ENCODE data around the gene ACP1. TPM values are rescaled to one million over a fixed set of nuclear protein-coding genes. Genes with fewer than 3 reads are reported as not detected.

The ACP1 gene
- total and polyA plus RNA-seq, 2 of the 8 experiments (the other 6 are each of a cell fraction or from before 2014, with no cell fraction given): 115 to 155 TPM

DNA sequence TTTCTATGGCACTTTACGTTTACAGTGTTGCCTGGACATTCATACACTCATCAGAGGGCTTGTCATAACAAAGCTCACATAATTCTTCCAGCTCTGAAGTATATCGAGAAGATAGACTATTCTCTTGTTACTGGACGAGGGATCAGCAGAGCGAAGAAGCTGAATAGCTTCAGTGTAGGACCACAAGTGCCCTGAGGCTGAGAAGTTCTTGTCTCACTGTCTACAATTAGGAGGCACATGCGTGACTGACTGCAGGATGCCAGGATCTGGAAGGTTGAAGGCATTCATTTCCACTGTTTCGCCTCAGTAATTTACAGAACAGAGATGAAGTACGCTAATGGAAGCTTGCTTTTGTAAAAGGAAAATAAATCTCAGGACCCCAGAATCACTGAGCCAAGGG is 10.5 kb upstream of the ACP1 start (continued):
- TF ChIP-seq NRF1 (IDR thresholded peaks at IDR 0.05; ENCODE audit: low read depth, low read length) (no peak), SIX5 (IDR thresholded peaks at IDR 0.05; ENCODE audit: low read depth, low read length) (no peak), BACH1 (IDR thresholded peaks at IDR 0.05; ENCODE audit: low read length) (no peak), CHD1 (IDR thresholded peaks at IDR 0.05; ENCODE audit: low read depth, low read length) (no peak)
- TF ChIP-seq, protein P1, sequence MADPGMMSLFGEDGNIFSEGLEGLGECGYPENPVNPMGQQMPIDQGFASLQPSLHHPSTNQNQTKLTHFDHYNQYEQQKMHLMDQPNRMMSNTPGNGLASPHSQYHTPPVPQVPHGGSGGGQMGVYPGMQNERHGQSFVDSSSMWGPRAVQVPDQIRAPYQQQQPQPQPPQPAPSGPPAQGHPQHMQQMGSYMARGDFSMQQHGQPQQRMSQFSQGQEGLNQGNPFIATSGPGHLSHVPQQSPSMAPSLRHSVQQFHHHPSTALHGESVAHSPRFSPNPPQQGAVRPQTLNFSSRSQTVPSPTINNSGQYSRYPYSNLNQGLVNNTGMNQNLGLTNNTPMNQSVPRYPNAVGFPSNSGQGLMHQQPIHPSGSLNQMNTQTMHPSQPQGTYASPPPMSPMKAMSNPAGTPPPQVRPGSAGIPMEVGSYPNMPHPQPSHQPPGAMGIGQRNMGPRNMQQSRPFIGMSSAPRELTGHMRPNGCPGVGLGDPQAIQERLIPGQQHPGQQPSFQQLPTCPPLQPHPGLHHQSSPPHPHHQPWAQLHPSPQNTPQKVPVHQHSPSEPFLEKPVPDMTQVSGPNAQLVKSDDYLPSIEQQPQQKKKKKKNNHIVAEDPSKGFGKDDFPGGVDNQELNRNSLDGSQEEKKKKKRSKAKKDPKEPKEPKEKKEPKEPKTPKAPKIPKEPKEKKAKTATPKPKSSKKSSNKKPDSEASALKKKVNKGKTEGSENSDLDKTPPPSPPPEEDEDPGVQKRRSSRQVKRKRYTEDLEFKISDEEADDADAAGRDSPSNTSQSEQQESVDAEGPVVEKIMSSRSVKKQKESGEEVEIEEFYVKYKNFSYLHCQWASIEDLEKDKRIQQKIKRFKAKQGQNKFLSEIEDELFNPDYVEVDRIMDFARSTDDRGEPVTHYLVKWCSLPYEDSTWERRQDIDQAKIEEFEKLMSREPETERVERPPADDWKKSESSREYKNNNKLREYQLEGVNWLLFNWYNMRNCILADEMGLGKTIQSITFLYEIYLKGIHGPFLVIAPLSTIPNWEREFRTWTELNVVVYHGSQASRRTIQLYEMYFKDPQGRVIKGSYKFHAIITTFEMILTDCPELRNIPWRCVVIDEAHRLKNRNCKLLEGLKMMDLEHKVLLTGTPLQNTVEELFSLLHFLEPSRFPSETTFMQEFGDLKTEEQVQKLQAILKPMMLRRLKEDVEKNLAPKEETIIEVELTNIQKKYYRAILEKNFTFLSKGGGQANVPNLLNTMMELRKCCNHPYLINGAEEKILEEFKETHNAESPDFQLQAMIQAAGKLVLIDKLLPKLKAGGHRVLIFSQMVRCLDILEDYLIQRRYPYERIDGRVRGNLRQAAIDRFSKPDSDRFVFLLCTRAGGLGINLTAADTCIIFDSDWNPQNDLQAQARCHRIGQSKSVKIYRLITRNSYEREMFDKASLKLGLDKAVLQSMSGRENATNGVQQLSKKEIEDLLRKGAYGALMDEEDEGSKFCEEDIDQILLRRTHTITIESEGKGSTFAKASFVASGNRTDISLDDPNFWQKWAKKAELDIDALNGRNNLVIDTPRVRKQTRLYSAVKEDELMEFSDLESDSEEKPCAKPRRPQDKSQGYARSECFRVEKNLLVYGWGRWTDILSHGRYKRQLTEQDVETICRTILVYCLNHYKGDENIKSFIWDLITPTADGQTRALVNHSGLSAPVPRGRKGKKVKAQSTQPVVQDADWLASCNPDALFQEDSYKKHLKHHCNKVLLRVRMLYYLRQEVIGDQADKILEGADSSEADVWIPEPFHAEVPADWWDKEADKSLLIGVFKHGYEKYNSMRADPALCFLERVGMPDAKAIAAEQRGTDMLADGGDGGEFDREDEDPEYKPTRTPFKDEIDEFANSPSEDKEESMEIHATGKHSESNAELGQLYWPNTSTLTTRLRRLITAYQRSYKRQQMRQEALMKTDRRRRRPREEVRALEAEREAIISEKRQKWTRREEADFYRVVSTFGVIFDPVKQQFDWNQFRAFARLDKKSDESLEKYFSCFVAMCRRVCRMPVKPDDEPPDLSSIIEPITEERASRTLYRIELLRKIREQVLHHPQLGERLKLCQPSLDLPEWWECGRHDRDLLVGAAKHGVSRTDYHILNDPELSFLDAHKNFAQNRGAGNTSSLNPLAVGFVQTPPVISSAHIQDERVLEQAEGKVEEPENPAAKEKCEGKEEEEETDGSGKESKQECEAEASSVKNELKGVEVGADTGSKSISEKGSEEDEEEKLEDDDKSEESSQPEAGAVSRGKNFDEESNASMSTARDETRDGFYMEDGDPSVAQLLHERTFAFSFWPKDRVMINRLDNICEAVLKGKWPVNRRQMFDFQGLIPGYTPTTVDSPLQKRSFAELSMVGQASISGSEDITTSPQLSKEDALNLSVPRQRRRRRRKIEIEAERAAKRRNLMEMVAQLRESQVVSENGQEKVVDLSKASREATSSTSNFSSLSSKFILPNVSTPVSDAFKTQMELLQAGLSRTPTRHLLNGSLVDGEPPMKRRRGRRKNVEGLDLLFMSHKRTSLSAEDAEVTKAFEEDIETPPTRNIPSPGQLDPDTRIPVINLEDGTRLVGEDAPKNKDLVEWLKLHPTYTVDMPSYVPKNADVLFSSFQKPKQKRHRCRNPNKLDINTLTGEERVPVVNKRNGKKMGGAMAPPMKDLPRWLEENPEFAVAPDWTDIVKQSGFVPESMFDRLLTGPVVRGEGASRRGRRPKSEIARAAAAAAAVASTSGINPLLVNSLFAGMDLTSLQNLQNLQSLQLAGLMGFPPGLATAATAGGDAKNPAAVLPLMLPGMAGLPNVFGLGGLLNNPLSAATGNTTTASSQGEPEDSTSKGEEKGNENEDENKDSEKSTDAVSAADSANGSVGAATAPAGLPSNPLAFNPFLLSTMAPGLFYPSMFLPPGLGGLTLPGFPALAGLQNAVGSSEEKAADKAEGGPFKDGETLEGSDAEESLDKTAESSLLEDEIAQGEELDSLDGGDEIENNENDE (IDR thresholded peaks at IDR 0.05; ENCODE audit: insufficient replicate concordance, low read length): no peak
- TF ChIP-seq, protein P2, sequence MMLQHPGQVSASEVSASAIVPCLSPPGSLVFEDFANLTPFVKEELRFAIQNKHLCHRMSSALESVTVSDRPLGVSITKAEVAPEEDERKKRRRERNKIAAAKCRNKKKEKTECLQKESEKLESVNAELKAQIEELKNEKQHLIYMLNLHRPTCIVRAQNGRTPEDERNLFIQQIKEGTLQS (IDR thresholded peaks at IDR 0.05; ENCODE audit: insufficient read depth, low read depth, low read length): no peak

Data from H1 (cell line).